GM21529 (cell line): ENCODE measurements around the gene TEX9.

ENCODE experiments used
- ATAC-seq: cut with Tn5 transposase; IDR thresholded peaks from one replicate; pipeline ENCODE4 v1.9.1; 2021; ENCODE audit not compliant: unreplicated experiment

The TEX9 gene

GRCh38 chr15:56440214-56440770, 75.1 kb downstream of the TEX9 start:
- ATAC-seq: no peak

GRCh38 chr15:56442354-56442753, 77.1 kb downstream of the TEX9 start:
- ATAC-seq: no peak

DNA sequence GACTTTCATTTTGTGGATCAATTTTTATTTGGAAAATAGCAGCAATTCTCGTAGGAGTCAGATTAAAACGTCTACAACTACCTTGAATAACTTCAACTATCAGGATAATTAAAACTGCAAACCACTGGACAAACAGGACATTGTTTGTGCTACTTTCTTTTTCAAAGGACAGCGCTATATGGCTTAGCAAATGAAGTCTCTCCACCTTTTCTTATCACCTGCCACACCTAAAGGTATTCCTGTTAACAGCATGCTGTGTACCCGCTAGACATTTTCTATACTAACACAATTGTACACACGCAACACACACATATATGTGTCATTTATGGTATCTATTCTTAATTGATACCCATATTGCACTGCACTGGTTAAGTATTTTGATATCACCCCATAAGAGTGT, 80.5 kb downstream of the TEX9 start:
- no peak for ATAC-seq

- no peak for ATAC-seq
These were observed 89.6 kb downstream of the TEX9 start for GRCh38 chr15:56454836-56455235.

DNA sequence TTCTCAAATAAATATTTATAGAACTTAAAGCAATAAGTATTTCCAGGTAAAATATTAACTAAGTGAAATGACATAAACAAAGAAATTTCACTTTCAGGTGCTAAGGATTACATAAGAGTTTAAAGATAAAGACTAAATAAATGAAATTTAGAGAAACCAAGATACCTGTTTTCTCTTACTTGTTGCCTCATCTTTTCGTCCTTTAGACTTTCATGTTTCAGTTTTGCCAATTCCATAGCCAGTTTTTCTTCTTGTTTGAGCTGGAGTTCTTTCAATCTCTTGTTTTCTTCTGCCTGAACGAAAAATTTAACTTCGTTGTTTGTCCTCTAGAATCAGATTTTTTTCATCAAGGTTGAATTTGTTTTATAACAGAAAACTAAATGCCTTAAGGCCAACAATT, 91.0 kb downstream of the TEX9 start:
- no peak for ATAC-seq

DNA sequence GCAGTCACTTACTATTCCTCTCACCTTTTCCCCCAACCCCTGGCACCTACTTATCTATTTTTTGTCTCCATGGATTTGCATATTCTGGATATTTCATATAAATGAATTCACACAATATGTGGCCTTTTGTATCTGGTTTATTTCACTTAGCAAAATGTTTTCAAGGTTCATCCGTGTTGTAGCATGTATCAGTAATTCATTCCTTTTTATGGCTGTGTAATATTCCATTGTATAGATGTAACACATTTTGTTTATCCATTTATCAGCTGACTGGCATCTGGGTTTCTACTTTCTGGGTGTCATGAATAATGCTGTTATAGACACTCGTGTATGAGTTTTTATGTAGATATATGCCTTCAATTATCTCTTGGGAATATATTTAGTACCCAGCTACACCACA, 93.9 kb downstream of the TEX9 start:
- ATAC-seq: no peak

GRCh38 chr15:56460071-56460470, 94.8 kb downstream of the TEX9 start:
- ATAC-seq: no peak

DNA sequence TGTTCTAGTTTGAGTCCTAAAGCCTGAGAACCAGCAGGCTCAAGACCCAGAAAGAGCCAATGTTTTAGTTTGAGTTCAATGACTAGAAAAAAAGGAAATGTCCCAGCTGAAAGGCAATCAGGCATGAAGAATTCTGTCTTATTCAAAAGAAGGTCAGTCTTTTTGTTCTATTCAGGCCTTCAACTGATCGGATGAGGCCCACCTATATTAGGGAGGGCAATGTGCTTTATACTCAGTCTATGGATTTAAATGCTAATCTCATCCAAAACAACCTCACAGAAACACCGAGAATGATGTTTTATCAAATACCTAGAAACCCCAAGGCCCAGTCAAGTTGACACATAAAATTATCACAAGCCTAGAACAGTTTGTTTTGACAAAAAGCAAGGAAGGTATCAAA, 95.7 kb downstream of the TEX9 start:
- ATAC-seq: no peak

GRCh38 chr15:56464893-56465520, 99.8 kb downstream of the TEX9 start, which contains the start of gene MNS1:
Gene MNS1, minus strand, starts transcription at chr15:56465137. Its CDS starts 165 bp downstream, at chr15:56464972.
- ATAC-seq: peak; percentile 99

- ATAC-seq: no peak
These were observed 102.4 kb downstream of the TEX9 start for GRCh38 chr15:56467616-56468015.

GRCh38 chr15:56468401-56468800, 103.2 kb downstream of the TEX9 start:
- ATAC-seq: peak; percentile 46

DNA sequence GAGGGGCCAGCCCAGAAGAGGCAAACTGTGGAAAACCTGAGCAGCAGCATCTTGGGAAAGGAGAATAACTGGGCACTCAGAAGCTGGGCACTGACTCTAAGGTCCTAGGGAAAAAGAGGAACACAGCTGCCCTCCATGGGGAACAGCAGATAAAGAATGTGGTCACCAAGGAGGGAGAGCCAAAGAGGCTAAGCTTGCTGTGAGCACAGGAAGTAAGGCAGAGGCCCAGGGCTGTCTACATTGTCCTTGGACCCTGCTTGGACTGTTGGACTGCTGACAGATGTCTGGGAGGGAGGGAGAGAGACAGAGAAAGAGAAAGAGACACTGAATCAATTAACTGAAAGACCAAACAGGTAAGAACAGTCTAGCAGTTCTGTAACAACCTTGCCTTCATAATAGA, 104.3 kb downstream of the TEX9 start:
- ATAC-seq: no peak

GRCh38 chr15:56471440-56472069, 106.3 kb downstream of the TEX9 start:
- ATAC-seq: no peak

DNA sequence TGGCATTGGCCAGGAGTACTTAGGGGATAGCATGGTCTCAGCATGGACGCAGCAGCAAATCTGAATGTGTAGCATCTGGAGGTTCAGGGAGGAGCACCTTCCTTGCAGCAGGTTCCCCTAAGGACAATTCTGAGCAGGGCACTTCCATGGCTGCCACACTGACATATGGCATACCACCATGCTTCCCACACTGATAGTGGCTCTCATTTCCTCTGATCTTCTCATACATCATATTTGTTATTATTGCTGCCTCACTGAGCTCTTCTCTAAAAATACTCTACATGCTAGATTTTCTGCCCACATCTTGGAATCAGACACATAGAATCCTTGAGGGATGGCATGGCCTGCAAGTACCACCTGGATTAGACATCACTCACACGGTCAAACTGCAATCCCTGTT, 107.1 kb downstream of the TEX9 start:
- no peak for ATAC-seq

- ATAC-seq: no peak
These were observed 107.8 kb downstream of the TEX9 start for GRCh38 chr15:56473017-56473416.

DNA sequence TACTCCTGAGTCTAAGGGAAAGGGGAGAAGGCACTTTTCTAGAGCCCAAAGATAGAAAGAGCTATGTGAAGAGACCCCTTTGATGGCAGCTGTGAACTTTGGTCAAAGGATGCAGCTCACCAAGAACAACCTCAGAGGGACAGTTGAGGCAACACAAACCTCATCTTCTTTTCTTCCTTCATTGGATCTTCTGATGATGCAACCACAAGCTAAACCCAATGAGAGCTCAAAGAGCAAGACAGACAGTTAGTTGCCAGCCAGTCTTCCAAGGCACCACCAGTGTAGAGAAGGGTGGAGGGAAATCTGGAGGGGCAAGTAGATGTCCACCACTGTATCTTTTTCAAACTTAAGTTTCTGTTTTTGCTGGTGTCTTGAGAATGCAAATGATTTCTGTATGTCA, 110.1 kb downstream of the TEX9 start:
- ATAC-seq: no peak
